Endothelial cell of umbilical vein (primary cell): ENCODE results near the gene KTN1.

Source experiments
- CTCF ChIP-seq, 2 donors: IDR thresholded peaks; 1 replicate in 1 of 2; 2 replicates in 1 of 2; pipeline ENCODE4 v1.5.1; 2011; ENCODE audit warnings: low read length in 2 of 2, mild to moderate bottlenecking in 2 of 2, moderate library complexity in 2 of 2, control low read depth in 1 of 2, inconsistent platforms in 1 of 2, low read depth in 1 of 2; ENCODE audit not compliant: insufficient read depth in 1 of 2; ENCODE audit errors: extremely low read depth in 1 of 2
- EZH2 ChIP-seq: IDR thresholded peaks from 2 replicates; pipeline ENCODE4 v1.6.1; 2012; ENCODE audit warnings: borderline replicate concordance, low read depth, mild to moderate bottlenecking, moderate library complexity, low read length, inconsistent platforms; ENCODE audit not compliant: severe bottlenecking
- FOS ChIP-seq: IDR thresholded peaks from 2 replicates; pipeline ENCODE4 v1.6.1; 2011; ENCODE audit warnings: mild to moderate bottlenecking, low read length, moderate library complexity, borderline replicate concordance; ENCODE audit not compliant: insufficient read depth
- JUN ChIP-seq: IDR thresholded peaks from 2 replicates; pipeline ENCODE4 v1.6.1; 2011; ENCODE audit warnings: borderline replicate concordance, low read depth; ENCODE audit not compliant: insufficient read length, insufficient read depth
- MAX ChIP-seq: IDR thresholded peaks from 2 replicates; pipeline ENCODE4 v1.6.1; 2011; ENCODE audit not compliant: insufficient read depth, insufficient read length
- MYC ChIP-seq: IDR thresholded peaks from one replicate; pipeline ENCODE4 v1.6.1; 2011; ENCODE audit warnings: mild to moderate bottlenecking, low read depth, low read length
- POLR2A ChIP-seq: IDR thresholded peaks from 2 replicates; pipeline ENCODE4 v1.6.1; 2012; ENCODE audit warnings: low read depth, mild to moderate bottlenecking, control low read depth, low read length

- TF ChIP-seq CTCF (IDR thresholded peaks at IDR 0.05; ENCODE audit: extremely low read depth in 1 of 2, insufficient read depth in 1 of 2, low read depth in 1 of 2, low read length in 2 of 2), result no peak
- TF ChIP-seq FOS, result no peak
- TF ChIP-seq EZH2, result no peak
- no peak for TF ChIP-seq POLR2A
- no peak for TF ChIP-seq MAX
- TF ChIP-seq JUN, result no peak
- no peak for TF ChIP-seq MYC
Measured at GRCh38 chr14:55713486-55713885, 133.5 kb downstream of the KTN1 start.
